HepG2 (cell line): Measurements from ENCODE around the gene BMF. TPM values are rescaled to one million over a fixed set of nuclear protein-coding genes. Genes with fewer than 3 reads are reported as not detected.
A peak's percentile ranks its signal among the peaks of the same experiment; 100 is the strongest.

Source experiments
- CHD2 ChIP-seq: IDR thresholded peaks from 2 replicates; pipeline ENCODE4 v1.6.1; 2011; ENCODE audit warnings: low read depth, low read length, improper control_type of control experiment
- KDM3A ChIP-seq: IDR thresholded peaks from 2 replicates; pipeline ENCODE4 v1.6.1; 2018; ENCODE audit warnings: low read depth, missing compliant biosample characterization
- KDM5B ChIP-seq: sonication (generic); formaldehyde crosslinking; IDR thresholded peaks from 2 replicates; pipeline ENCODE4 v1.4.0; 2020; ENCODE audit warnings: missing genetic modification reagents, mild to moderate bottlenecking, borderline replicate concordance
- MED1 ChIP-seq: sonication (generic); formaldehyde crosslinking; IDR thresholded peaks from 2 replicates; pipeline ENCODE4 v1.4.0; 2020; ENCODE audit warnings: missing genetic modification reagents
- SKI ChIP-seq: fragments of 450-650 bp; IDR thresholded peaks from one replicate; pipeline ENCODE4 v1.6.1; 2018; ENCODE audit warnings: mild to moderate bottlenecking; ENCODE audit not compliant: partially characterized antibody
- TCF7L2 ChIP-seq: IDR thresholded peaks from 2 replicates; pipeline ENCODE4 v1.6.1; 2011; ENCODE audit warnings: mild to moderate bottlenecking, low read depth, low read length, moderate library complexity
- ZNF331 ChIP-seq: sonication (generic); formaldehyde crosslinking; IDR thresholded peaks from 2 replicates; pipeline ENCODE4 v1.4.0; 2020; ENCODE audit warnings: missing genetic modification reagents
- polyA plus RNA-seq, 8 experiments: library from polyadenylated mRNA; depleted of rRNA in 3 of 8; stranded (reverse) in 7 of 8; unstranded in 1 of 8; fragments of >200 nt; fragmentation: Illumina TruSeq in 4 of 8; extraction: Trizol in 4 of 8; gene quantifications; 2 replicates each; pipeline versions ENCODE4 v1.2.1 to v1.2.3, GENCODE V29; 2011 to 2016; ENCODE audit warnings: low read depth in 4 of 8, missing spikeins in 1 of 8, mixed read lengths in 1 of 8; ENCODE audit not compliant: insufficient read depth in 1 of 8
- total RNA-seq, 5 experiments: library from RNA; depleted of rRNA; stranded (reverse); fragments of >200 nt; fragmentation: Illumina TruSeq; extraction: Trizol; gene quantifications; 2 replicates each; pipeline ENCODE4 v1.2.3, GENCODE V29; 2016; ENCODE audit warnings: low read depth in 1 of 5
- TF ChIP-seq, protein P1 (sequence below): sonication (generic); formaldehyde crosslinking; IDR thresholded peaks from 2 replicates; pipeline ENCODE4 v1.4.0; 2020; ENCODE audit warnings: missing genetic modification reagents
- TF ChIP-seq, protein P2 (sequence below): sonication (generic); formaldehyde crosslinking; IDR thresholded peaks from 2 replicates; pipeline ENCODE4 v1.9.0; 2021; ENCODE audit warnings: missing genetic modification reagents, borderline replicate concordance
- TF ChIP-seq, protein P3 (sequence below): IDR thresholded peaks from 2 replicates; pipeline ENCODE4 v1.6.1; 2016
- TF ChIP-seq, protein P4 (sequence below): sonication (generic); formaldehyde crosslinking; IDR thresholded peaks from 2 replicates; pipeline ENCODE4 v1.8.0; 2022; ENCODE audit warnings: missing genetic modification reagents, mild to moderate bottlenecking, borderline replicate concordance
- TF ChIP-seq, protein P5 (sequence below): IDR thresholded peaks from 2 replicates; pipeline ENCODE4 v1.6.1; 2018; ENCODE audit warnings: missing genetic modification reagents, mild to moderate bottlenecking, missing compliant biosample characterization
- TF ChIP-seq, protein P6 (sequence below): sonication (generic); formaldehyde crosslinking; IDR thresholded peaks from 2 replicates; pipeline ENCODE4 v1.5.0; 2020; ENCODE audit warnings: missing genetic modification reagents
- TF ChIP-seq, protein P7 (sequence below): sonication (generic); formaldehyde crosslinking; IDR thresholded peaks from 2 replicates; pipeline ENCODE4 v1.5.1; 2020; ENCODE audit warnings: mild to moderate bottlenecking, missing genetic modification reagents, moderate library complexity

BMF gene
- total and polyA plus RNA-seq, 2 of the 13 experiments (the other 11 are each of a cell fraction or from before 2014, with no cell fraction given), result 8.7 to 15.9 TPM

DNA sequence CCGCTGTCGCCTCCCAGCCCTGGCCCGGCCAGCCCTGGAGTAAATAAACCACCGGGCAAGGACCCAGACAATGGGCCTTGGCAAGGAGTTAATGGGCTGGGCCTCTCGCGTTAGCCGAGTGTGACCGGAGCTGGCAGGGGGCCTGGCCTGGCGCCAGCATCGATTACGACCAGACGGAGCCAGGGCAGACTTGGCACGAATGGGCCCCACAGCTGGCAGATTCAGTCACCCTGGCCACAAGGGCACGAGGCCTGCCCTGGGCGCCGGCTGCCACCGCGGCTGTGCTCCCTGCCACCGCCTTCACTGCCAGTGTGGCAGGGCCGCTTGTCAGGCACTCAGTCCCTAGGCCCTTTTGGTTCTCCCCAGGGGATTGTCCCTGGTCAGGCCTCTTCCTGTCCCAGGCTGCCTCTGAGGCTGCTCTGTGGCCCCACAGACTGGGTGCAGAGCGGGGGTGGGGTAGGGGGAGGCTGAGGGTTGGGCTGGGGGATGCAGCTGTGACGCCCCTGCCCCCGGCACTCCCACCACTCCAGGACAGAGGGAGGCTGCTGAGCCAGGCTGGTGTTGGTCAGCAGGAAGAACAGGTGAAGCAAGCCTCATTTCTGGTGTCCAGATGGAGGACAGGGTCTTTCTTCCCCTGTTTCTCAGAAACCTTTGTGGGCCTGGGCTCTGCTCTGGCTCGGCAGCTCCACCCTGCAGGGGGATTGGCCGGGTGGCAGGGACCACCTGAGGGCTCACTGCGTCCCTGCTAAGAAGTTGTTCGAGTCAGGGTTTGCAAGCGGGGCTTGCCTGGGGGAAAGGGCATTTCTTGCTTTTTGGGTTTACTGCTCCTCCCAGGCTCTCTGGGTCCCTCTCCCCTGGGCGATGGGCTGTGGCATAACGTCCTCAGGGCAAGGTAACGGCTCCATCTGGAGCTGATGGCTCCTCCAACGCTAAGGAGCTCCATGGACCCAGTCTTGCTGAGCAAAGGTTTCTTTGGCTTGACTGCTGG lies 39.2 kb downstream of the BMF start (continued):
- TF ChIP-seq, protein P1, sequence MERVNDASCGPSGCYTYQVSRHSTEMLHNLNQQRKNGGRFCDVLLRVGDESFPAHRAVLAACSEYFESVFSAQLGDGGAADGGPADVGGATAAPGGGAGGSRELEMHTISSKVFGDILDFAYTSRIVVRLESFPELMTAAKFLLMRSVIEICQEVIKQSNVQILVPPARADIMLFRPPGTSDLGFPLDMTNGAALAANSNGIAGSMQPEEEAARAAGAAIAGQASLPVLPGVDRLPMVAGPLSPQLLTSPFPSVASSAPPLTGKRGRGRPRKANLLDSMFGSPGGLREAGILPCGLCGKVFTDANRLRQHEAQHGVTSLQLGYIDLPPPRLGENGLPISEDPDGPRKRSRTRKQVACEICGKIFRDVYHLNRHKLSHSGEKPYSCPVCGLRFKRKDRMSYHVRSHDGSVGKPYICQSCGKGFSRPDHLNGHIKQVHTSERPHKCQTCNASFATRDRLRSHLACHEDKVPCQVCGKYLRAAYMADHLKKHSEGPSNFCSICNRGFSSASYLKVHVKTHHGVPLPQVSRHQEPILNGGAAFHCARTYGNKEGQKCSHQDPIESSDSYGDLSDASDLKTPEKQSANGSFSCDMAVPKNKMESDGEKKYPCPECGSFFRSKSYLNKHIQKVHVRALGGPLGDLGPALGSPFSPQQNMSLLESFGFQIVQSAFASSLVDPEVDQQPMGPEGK (CRISPR knock-in tag), result peak; percentile 68
- TF ChIP-seq, protein P2, sequence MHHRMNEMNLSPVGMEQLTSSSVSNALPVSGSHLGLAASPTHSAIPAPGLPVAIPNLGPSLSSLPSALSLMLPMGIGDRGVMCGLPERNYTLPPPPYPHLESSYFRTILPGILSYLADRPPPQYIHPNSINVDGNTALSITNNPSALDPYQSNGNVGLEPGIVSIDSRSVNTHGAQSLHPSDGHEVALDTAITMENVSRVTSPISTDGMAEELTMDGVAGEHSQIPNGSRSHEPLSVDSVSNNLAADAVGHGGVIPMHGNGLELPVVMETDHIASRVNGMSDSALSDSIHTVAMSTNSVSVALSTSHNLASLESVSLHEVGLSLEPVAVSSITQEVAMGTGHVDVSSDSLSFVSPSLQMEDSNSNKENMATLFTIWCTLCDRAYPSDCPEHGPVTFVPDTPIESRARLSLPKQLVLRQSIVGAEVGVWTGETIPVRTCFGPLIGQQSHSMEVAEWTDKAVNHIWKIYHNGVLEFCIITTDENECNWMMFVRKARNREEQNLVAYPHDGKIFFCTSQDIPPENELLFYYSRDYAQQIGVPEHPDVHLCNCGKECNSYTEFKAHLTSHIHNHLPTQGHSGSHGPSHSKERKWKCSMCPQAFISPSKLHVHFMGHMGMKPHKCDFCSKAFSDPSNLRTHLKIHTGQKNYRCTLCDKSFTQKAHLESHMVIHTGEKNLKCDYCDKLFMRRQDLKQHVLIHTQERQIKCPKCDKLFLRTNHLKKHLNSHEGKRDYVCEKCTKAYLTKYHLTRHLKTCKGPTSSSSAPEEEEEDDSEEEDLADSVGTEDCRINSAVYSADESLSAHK (CRISPR knock-in tag), result no peak
- TF ChIP-seq, protein P3, sequence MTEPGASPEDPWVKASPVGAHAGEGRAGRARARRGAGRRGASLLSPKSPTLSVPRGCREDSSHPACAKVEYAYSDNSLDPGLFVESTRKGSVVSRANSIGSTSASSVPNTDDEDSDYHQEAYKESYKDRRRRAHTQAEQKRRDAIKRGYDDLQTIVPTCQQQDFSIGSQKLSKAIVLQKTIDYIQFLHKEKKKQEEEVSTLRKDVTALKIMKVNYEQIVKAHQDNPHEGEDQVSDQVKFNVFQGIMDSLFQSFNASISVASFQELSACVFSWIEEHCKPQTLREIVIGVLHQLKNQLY (CRISPR knock-in tag), result no peak
- TF ChIP-seq KDM3A (CRISPR knock-in tag) (peak; percentile 24; the same call in 1 of the 2 replicates), ZNF331 (CRISPR knock-in tag) (peak; percentile 63), TCF7L2 (no peak), CHD2 (peak; percentile 92), SKI (peak; percentile 64), MED1 (CRISPR knock-in tag) (peak; percentile 51), KDM5B (CRISPR knock-in tag) (peak; percentile 69; the same call in 1 of the 2 replicates)
- TF ChIP-seq, protein P4, sequence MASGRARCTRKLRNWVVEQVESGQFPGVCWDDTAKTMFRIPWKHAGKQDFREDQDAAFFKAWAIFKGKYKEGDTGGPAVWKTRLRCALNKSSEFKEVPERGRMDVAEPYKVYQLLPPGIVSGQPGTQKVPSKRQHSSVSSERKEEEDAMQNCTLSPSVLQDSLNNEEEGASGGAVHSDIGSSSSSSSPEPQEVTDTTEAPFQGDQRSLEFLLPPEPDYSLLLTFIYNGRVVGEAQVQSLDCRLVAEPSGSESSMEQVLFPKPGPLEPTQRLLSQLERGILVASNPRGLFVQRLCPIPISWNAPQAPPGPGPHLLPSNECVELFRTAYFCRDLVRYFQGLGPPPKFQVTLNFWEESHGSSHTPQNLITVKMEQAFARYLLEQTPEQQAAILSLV (CRISPR knock-in tag), result 0 out of 2 replicates have a peak, but pooled peaks have one; percentile 31
- TF ChIP-seq, protein P5, sequence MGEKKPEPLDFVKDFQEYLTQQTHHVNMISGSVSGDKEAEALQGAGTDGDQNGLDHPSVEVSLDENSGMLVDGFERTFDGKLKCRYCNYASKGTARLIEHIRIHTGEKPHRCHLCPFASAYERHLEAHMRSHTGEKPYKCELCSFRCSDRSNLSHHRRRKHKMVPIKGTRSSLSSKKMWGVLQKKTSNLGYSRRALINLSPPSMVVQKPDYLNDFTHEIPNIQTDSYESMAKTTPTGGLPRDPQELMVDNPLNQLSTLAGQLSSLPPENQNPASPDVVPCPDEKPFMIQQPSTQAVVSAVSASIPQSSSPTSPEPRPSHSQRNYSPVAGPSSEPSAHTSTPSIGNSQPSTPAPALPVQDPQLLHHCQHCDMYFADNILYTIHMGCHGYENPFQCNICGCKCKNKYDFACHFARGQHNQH (CRISPR knock-in tag), result peak; percentile 14; the same call in 1 of the 2 replicates
- TF ChIP-seq, protein P6, sequence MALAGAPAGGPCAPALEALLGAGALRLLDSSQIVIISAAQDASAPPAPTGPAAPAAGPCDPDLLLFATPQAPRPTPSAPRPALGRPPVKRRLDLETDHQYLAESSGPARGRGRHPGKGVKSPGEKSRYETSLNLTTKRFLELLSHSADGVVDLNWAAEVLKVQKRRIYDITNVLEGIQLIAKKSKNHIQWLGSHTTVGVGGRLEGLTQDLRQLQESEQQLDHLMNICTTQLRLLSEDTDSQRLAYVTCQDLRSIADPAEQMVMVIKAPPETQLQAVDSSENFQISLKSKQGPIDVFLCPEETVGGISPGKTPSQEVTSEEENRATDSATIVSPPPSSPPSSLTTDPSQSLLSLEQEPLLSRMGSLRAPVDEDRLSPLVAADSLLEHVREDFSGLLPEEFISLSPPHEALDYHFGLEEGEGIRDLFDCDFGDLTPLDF (CRISPR knock-in tag), result no peak
- TF ChIP-seq, protein P7, sequence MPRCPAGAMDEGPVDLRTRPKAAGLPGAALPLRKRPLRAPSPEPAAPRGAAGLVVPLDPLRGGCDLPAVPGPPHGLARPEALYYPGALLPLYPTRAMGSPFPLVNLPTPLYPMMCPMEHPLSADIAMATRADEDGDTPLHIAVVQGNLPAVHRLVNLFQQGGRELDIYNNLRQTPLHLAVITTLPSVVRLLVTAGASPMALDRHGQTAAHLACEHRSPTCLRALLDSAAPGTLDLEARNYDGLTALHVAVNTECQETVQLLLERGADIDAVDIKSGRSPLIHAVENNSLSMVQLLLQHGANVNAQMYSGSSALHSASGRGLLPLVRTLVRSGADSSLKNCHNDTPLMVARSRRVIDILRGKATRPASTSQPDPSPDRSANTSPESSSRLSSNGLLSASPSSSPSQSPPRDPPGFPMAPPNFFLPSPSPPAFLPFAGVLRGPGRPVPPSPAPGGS (CRISPR knock-in tag), result peak; percentile 64; the same call in 1 of the 2 replicates
